ENCODE measurements around the gene LMO2. TPM values are rescaled to one million over a fixed set of nuclear protein-coding genes. Genes with fewer than 3 reads are reported as not detected.

LMO2 gene
- total RNA-seq, 4 donors from 2014 or later = 8.4 to 37.4 (median 19.3) TPM

- Histone ChIP-seq H3K36me3 (no peaks in the 10 kb centered on the region), H3K9me3 (no peaks in the 10 kb centered on the region), H3K4me3 (no peak overlapping the region), H3K27me3 (no peaks in the 10 kb centered on the region), H3K4me1 (no peaks in the 10 kb centered on the region), H3K27ac (no peak overlapping the region)
- 81 to 88% methylated on average over 5 of the region's 5 CpGs for WGBS, 2 donors
- no peak for TF ChIP-seq POLR2A (IDR thresholded peaks at IDR 0.05)
- TF ChIP-seq CTCF (IDR thresholded peaks at IDR 0.05) = no peak
- no peak for TF ChIP-seq EP300 (IDR thresholded peaks at IDR 0.05)
- no peak for DNase-seq (ENCODE audit: low spot score in 2 of 2)
Measured at GRCh38 chr11:33887886-33888285, 4.0 kb downstream of the LMO2 start.

DNA sequence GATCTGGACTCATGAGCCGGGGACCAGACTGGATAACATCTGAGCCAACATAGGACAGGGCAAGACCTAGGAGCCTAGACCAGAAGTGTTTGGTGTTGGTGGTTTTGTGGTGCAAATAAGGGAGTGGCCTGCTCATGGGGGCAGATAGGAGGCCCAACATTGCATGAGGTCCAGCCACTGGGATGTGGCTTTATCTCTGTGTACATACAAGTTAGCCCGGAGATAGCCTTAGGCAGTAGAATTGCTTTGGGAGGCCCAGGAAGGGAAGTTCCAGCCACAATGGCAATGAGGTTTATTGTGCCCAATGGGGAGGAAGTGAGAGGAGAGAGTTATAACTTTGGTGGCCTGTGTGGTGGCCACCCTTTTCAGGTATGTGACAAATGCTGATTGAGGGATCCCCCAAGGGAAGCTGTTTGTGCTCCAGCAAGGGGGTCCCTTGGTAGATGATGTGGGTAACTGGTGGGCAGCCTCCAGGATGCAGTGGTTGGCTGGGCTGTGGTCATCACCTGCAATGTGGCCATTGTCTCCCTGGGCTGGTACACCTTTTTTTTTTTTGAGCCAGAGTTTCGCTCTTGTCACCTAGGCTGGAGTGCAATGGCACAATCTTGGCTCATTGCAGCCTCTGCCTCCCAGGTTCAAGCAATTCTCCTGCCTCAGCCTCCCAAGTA is 6.4 kb downstream of the LMO2 start:
- 80 to 85% methylated on average over 3 of the region's 3 CpGs for WGBS, 2 donors
- no peaks in the 10 kb centered on the region for H3K4me1 ChIP-seq

DNA sequence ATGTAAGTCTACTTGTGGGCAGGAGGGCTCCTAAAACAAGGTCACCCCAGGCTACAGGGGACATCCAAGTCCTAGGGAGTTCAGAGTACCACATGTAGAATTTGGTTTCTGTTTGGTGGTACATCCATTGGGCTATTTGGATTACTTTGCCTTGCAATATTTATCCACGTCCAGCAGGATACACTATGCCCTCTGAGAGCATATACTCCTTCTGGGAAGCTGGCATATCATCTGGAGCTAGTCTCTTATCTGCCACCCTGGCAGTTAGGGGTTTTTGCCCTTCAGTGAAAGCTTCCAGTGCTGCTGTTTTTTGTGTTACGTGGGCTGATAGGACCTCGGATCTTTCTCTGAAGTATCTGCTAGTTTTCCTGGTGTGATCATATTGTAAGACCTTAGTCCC is 7.3 kb downstream of the LMO2 start:
- no peaks in the 10 kb centered on the region for H3K36me3 ChIP-seq
- TF ChIP-seq CTCF (IDR thresholded peaks at IDR 0.05) (no peak), EP300 (IDR thresholded peaks at IDR 0.05) (no peak), POLR2A (IDR thresholded peaks at IDR 0.05) (no peak)
- H3K27ac ChIP-seq = no peak overlapping the region
- 79 to 94% methylated on average over 3 of the region's 3 CpGs for WGBS, 2 donors
- no peak overlapping the region for H3K4me3 ChIP-seq
- H3K4me1 ChIP-seq = no peaks in the 10 kb centered on the region
- DNase-seq (ENCODE audit: low spot score in 2 of 2) = no peak
- H3K27me3 ChIP-seq = peaks cover 0 to 7% of the 10 kb centered on the region in 2 donors
- H3K9me3 ChIP-seq = no peaks in the 10 kb centered on the region

More for the DNA sequence above, 6.4 kb downstream of the LMO2 start:
- no peak for DNase-seq (ENCODE audit: low spot score in 2 of 2)
- peaks cover 0 to 3% of the 10 kb centered on the region in 2 donors for H3K27me3 ChIP-seq
- no peak overlapping the region for H3K27ac ChIP-seq
- no peaks in the 10 kb centered on the region for H3K36me3 ChIP-seq
- no peak overlapping the region for H3K4me3 ChIP-seq
- TF ChIP-seq EP300 (IDR thresholded peaks at IDR 0.05) = no peak
- no peaks in the 10 kb centered on the region for H3K9me3 ChIP-seq

GRCh38 chr11:33884035-33884434 is 7.8 kb downstream of the LMO2 start:
- no peak for TF ChIP-seq POLR2A (IDR thresholded peaks at IDR 0.05)
- no peak for TF ChIP-seq EP300 (IDR thresholded peaks at IDR 0.05)
- no peaks in the 10 kb centered on the region for H3K4me1 ChIP-seq
- H3K9me3 ChIP-seq = no peaks in the 10 kb centered on the region
- WGBS, 2 donors = 86 to 91% methylated on average over 5 of the region's 5 CpGs
- H3K36me3 ChIP-seq = no peaks in the 10 kb centered on the region
- peaks cover 0 to 10% of the 10 kb centered on the region in 2 donors for H3K27me3 ChIP-seq
- DNase-seq (ENCODE audit: low spot score in 2 of 2) = no peak
- H3K27ac ChIP-seq = no peak overlapping the region
- no peak overlapping the region for H3K4me3 ChIP-seq

DNA sequence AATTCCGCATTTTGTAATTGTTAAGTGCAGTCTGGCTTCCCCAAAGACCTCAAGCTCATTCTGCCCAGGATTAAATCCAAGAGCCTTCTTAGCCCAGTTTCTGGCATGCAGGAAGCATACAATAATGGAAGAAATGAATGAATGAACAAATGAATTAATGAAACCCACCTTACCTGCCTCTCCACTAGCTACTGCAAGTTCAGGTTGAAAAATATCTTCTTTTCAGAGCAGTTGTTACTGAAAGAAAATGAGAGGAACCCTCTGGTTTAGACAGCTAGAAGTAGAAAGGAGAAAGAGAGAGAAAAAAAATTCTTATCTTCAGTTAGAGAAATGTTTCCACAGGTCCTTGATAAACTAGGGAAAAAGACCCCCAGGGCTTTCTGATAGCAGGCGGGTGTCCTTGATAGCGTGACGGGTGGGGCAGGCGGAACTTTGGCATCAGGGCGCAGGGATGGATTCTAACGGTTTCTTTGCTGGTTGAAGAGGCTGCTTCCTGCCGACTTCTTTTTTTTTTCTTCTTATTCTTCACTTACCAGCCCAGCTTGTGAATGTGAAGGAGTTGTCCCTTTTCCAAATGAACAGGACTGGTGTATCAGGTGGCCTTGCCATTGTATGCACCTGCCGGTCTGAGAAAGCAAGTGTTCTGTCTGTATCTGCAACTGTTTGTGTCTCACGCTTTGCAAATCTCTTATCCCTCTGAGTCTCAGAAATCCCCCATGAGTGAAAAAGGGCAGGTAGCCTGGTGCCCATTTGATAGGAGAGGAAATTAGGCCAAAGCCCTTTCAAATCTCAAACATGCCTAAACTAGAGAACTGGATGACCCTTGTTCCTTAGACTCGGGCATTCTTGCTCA is 10.0 kb downstream of the LMO2 start:
- TF ChIP-seq CTCF (IDR thresholded peaks at IDR 0.05) (no peak), POLR2A (IDR thresholded peaks at IDR 0.05) (no peak), EP300 (IDR thresholded peaks at IDR 0.05) (no peak)
- DNase-seq (ENCODE audit: low spot score in 2 of 2) = no peak
- Histone ChIP-seq H3K27me3 (peaks cover 0 to 10% of the 10 kb centered on the region in 2 donors), H3K9me3 (no peaks in the 10 kb centered on the region), H3K27ac (no peak overlapping the region), H3K4me3 (no peak overlapping the region), H3K36me3 (no peaks in the 10 kb centered on the region), H3K4me1 (no peaks in the 10 kb centered on the region)
- WGBS, 2 donors = 66 to 68% methylated on average over 11 of the region's 11 CpGs

DNA sequence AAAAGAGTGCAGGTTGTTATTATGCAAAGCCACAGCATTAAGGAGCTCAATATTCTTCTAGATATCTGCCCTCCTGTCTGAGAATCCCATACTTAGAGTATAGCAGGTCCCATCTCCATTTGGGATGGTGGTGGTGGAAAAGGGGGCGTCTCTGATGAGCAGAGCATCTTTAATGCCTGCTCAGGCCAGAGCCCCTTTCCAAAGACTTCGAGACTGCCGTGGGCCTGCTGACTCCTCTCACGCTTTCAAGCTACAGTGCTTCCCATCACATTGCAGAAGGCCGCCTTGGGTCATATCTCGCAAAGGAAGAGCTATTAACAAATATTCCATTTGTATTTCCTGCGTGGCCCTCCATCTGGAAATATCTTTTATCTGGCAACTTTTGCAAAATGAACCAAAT is 10.9 kb downstream of the LMO2 start:
- DNase-seq (ENCODE audit: low spot score in 2 of 2) = no peak
- Histone ChIP-seq H3K27ac (no peak overlapping the region), H3K4me3 (no peak overlapping the region), H3K36me3 (no peaks in the 10 kb centered on the region), H3K27me3 (peaks cover 0 to 10% of the 10 kb centered on the region in 2 donors), H3K4me1 (no peaks in the 10 kb centered on the region), H3K9me3 (no peaks in the 10 kb centered on the region)
- 67 to 74% methylated on average over 7 of the region's 7 CpGs for WGBS, 2 donors
- TF ChIP-seq EP300 (IDR thresholded peaks at IDR 0.05) = no peak
- TF ChIP-seq CTCF (IDR thresholded peaks at IDR 0.05) = no peak
- no peak for TF ChIP-seq POLR2A (IDR thresholded peaks at IDR 0.05)
